GM18868 (cell line): Measurements from ENCODE around the gene ROR1.
A peak's percentile ranks its signal among the peaks of the same experiment; 100 is the strongest.
"Not testable (repeated sequence)": the region's sequence is repeated elsewhere in the genome, so short reads cannot be mapped to it uniquely, and the experiment has no call there.

Source experiments
- ATAC-seq: cut with Tn5 transposase; IDR thresholded peaks from one replicate; pipeline ENCODE4 v1.9.1; 2021; ENCODE audit warnings: mild to moderate bottlenecking, moderate library complexity; ENCODE audit not compliant: unreplicated experiment

Gene ROR1

GRCh38 chr1:63790989-63791388, 17.2 kb downstream of the ROR1 start:
- ATAC-seq = no peak

- no peak for ATAC-seq
Observed at GRCh38 chr1:63792152-63792551, 18.3 kb downstream of the ROR1 start.

GRCh38 chr1:63793741-63794240, 20.0 kb downstream of the ROR1 start:
- no peak for ATAC-seq

GRCh38 chr1:63794354-63794753, 20.5 kb downstream of the ROR1 start:
- no peak for ATAC-seq

- ATAC-seq = no peak
Observed at GRCh38 chr1:63794939-63795378, 21.1 kb downstream of the ROR1 start.

- ATAC-seq = no peak
Observed at GRCh38 chr1:63795455-63795854, 21.6 kb downstream of the ROR1 start.

- no peak for ATAC-seq
Observed at GRCh38 chr1:63797056-63797726, 23.4 kb downstream of the ROR1 start.

GRCh38 chr1:63798284-63798683, 24.5 kb downstream of the ROR1 start:
- ATAC-seq = no peak

GRCh38 chr1:63799307-63799706, 25.5 kb downstream of the ROR1 start:
- no peak for ATAC-seq

GRCh38 chr1:63799820-63800219, 26.0 kb downstream of the ROR1 start:
- no peak for ATAC-seq

- ATAC-seq = no peak
Observed at GRCh38 chr1:63802109-63802508, 28.3 kb downstream of the ROR1 start.

GRCh38 chr1:63804829-63805484, 31.1 kb downstream of the ROR1 start:
- ATAC-seq = no peak

- no peak for ATAC-seq
Observed at GRCh38 chr1:63807046-63807445, 33.2 kb downstream of the ROR1 start.

- no peak for ATAC-seq
Observed at GRCh38 chr1:63810936-63811469, 37.2 kb downstream of the ROR1 start.

GRCh38 chr1:63812071-63812700, 38.4 kb downstream of the ROR1 start:
- no peak for ATAC-seq

- peak; percentile 79 for ATAC-seq
Observed at GRCh38 chr1:63813829-63814277, 40.0 kb downstream of the ROR1 start.

- ATAC-seq = not testable (repeated sequence)
Observed at GRCh38 chr1:63816217-63816815, 42.5 kb downstream of the ROR1 start.

GRCh38 chr1:63817152-63817667, 43.4 kb downstream of the ROR1 start:
- no peak for ATAC-seq

GRCh38 chr1:63817700-63818099, 43.9 kb downstream of the ROR1 start:
- ATAC-seq = no peak

GRCh38 chr1:63818567-63819325, 44.9 kb downstream of the ROR1 start:
- no peak for ATAC-seq
